ENCODE measurements around the gene PCYT2.

The PCYT2 gene

GRCh38 chr17:81942167-81942553 is 31.0 kb upstream of the PCYT2 start:
- DNase-seq (ENCODE audit: low read depth): no peak

DNA sequence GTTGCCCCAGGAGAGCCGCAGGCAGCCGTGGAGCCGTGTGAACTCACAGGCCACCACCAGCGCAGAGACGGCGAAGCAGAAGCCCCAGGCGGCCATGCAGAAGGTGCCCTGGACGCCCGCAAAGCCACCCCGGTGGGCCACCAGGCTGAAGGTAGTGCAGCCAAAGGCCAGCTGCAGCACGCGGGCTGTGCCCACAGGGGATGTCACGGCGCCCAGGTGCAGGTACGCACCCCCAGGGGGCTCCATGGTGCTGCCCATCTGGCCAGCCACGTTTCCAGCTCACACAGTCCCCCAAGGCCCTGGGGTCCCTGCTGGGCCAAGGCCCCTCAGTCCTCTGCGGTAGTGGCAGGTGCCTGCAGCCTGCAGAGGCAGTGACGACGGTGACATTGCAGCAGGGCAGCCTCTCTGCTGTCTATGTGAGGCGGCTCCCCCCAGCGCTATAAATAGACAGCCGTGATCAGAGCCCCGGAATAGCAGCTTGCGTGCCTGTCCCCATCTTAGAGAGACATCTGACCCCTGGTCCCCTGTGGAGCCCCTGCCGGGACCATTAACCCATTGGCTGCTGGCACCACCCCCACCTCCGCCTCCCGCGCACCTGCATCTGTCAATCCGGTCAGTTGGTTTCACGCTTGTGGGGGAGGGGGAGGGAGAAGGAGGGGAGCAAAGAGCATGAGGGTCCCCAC is 30.4 kb upstream of the PCYT2 start:
- DNase-seq (ENCODE audit: low read depth): no peak

GRCh38 chr17:81940538-81941483 is 29.6 kb upstream of the PCYT2 start:
- no peak for DNase-seq (ENCODE audit: low read depth)

- DNase-seq (ENCODE audit: low read depth): no peak
These were observed 28.7 kb upstream of the PCYT2 start for GRCh38 chr17:81939881-81940385.

GRCh38 chr17:81939218-81939617 is 28.0 kb upstream of the PCYT2 start:
- no peak for DNase-seq (ENCODE audit: low read depth)

DNA sequence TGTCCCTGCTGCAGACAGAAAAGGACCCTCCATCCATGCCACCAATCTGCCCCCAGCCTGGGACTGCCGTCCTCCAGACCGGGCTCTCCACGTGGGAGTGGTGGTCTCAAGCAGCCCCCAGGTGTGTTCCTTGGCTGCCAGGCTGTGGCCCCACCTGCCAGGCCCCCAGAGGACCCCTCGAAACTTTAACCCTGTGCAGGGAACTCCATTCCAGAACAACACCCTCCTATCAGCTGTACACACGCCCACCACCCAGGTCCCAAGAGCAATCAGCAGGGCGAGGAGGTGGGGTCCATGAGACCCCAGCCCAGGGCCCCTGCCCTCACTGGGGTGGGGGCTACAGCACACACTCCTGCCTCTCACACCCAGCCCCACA is 24.5 kb upstream of the PCYT2 start:
- no peak for DNase-seq (ENCODE audit: low read depth)

DNA sequence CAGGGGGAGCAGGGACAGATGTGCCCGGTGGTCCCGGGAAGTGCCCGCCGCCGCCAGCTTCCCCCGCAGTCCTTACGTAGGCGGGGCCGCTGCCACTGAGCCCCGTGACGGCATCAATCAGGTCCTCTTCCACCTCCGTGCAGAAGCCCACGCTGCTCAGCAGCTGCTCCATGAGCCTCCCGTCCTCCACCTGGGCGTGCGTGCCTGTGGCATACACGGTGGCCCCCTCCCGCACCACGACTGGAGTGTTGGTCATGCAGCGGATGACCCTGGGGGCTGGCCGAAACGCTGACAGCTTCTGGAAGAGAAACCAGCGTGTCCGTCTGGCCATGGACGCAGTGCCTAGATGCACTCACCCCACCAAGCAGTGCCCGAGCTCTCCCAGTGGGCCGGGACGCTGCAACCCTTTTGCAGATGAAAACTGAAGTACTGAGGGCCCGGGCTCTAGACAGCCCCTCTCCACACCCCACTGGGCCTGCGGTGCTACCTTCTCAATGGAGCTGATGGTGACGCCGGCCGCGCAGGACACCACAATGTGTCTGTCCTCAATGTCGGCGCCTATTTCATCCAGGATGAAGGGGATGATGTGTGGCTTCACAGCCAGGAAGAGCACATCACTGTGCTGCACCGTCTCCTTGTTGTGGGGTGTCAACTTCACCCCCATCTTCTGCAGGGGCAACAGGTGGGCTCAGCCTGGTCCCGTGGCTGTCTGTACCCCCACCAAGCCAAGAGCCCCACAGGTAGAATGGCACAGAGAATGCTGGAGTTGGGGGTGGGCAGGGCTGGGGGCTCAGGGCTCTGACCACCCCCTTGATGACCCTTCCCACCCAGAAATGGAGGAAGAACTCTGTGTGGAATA is 23.9 kb upstream of the PCYT2 start:
- no peak for DNase-seq (ENCODE audit: low read depth)

DNA sequence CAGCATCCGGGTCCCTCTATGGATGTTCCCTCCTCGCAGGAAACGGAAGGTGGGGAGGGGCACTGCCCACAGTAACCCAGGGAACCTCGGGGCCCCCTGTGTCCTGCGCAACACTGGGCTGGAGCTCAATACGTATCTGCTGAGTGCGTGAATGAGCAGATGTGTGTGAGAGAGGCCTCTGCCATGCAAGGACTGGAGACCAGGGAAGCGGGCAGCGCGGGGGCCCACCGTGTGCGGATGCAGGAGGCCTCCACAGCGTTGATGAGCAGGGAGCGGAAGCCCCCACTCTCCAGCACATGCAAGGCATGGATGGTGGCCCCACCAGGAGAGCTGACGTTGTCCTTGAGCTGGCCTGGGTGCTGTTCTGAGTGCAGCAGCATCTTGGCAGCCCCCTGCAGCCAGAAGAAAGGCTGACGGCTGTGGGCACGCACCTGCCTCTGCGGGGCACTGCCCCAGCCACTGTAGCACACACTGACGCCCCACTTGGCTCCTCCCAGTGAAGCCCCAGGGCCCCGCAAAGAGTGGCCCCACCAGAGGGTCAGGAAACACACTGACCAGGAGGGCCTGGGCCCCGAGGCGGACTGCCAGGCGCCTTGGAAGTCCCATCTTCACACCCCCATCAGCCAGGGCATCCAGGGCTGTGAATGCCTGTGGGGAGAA is 23.0 kb upstream of the PCYT2 start:
- DNase-seq (ENCODE audit: low read depth): no peak

GRCh38 chr17:81933178-81933699 is 22.0 kb upstream of the PCYT2 start:
- no peak for DNase-seq (ENCODE audit: low read depth)

DNA sequence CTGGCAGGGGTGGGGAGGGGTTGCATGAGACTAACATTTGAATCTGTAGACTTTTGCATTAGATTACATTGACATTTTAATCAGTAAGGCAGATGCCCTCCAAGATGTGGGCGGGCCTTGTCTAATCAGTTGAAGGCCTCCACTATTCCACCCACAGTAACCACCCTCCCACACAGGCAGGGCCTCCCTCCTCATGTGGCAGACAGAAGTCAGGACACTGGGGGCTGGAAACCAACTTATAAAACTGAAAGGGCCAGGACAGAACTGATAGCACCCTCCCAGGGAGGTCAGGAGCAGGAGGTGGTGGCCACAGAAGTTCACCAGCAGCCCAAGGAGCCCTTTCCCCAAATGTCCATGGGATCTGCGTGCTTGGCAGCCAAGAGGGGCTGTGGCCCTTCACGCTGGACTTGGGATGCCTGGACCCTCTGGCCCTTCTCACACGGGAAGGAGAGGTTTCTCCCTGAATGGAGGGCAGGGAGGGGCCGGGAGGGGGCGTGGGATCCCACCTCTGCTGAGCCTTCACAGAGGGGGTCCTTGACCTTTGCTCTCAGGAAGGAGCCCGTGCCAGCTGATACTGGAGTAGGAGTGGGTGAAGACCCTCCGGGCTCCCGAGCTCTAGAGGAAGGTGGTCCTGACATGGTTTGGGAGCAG is 21.3 kb upstream of the PCYT2 start:
- no peak for DNase-seq (ENCODE audit: low read depth)

DNA sequence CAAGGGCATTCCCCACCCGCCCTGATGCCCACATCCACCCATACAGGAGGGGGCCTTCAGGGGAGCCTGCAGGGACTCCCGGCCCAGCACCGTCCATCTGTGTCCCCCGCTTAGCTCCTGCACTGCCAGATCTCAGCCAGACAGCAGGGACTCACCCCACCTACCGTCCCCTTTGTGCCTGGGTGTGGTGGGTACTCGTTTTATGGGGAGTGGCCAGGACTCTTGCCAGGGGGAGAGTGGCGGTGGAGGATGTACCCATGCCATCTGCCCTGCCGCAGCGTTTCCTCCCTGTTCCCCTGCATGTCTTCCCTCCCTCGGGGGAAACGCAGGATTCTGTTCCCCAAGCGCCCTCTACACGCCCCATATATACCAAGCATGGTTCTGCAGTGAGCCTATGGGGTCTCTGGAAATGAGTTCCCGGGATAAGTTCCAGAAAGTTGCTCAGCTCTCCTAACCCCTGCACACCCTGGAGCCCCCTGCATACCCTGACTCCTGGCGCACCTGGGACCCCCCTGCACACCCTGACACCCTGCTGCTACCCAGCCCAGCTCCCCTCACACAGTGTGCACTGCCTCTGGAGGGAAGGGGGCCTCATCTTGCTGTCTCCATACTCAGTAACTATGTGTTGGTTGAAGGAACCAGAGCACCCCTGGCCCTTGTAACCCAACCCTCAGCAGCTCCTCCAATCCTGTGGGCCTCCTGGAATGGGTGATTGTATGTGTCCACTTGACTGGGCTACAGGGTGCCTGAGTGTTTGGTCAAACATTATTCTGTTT is 20.5 kb upstream of the PCYT2 start:
- no peak for DNase-seq (ENCODE audit: low read depth)

GRCh38 chr17:81931189-81931556 is 20.0 kb upstream of the PCYT2 start:
- DNase-seq (ENCODE audit: low read depth): no peak

DNA sequence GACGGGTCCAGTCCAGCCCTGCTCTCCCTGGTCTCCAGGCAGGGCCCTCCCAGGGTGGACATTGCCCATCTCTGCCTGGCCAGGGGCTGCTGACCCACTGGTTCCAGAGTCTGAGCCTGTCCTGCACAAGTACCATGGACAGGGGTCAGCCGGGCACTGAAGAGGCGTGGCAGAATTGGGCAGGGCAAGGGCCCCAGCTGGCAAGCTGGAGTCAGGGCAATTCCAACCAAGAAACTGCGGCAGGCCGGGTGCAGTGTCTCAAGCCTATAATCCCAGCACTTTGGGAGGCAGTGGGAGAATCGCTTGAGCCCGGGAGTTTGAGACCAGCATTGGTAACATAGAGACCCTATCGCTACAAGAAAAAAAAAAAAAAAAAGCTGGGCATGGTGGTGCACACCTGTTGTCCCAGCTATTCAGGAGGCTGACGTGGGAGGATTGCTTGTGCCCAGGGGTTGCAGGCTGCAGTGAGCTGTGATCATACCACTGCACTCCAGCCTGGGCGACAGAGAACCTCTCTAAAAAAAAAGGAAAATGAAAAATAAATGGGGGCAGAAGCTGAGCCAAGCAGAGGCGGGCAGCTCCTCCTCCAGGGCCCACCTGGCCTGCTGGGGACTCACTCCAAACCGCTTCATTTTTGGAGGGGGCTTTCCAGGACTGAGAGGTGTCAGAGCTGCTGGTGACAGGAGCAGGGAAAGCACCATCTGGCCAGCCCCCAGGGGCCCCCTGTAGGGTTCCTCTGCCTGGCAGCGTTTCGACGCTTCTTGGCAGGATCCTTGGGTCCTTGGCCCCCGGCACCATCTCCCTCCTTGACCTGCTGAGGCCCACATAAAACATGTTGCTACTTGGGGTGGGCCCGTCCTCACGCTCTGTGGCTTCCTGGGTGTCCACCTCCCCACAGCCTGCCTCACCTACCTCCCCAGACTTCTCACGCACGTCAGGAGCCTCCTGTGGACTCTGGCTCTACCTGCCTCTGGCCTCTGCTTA is 19.2 kb upstream of the PCYT2 start:
- no peak for DNase-seq (ENCODE audit: low read depth)

DNA sequence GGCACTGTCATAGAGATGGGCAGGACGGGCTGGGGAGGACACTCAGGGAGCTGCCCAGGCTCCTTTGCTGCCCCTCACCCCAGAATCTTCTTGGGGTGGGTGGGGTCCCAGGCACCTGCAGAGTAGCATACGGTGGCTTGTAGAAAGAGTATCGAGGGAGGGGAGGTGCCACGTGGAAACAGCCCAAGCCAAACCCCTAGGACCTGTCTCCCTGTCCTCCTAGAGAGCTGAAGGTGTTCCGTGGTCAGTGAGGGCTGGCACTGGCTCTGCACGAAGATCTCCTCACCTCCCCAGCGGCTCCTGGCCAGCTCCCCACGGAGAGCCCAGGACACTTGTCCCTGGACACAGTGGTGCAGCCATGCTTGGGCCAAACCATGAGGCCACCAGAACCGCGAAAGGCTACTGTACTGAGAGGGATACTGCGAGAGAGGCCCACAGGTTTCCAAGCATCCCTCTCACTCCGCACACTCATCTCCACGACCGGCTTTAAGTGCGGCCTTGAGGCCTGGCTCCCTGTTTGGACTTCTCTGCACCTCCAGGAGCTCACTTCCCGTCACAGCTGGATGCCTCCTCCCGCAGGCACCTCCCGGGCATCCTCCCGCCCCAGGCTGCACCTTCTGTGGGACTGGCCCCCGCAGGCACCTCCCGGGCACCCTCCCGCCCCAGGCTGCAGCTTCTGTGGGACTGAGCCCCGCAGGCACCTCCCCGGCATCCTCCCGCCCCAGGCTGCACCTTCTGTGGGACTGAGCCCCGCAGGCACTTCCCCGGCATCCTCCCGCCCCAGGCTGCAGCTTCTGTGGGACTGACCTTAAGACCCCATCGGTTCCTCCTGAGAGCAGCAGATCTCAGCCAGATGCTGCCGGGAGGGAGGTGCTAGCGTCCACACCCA is 18.3 kb upstream of the PCYT2 start:
- no peak for DNase-seq (ENCODE audit: low read depth)

DNA sequence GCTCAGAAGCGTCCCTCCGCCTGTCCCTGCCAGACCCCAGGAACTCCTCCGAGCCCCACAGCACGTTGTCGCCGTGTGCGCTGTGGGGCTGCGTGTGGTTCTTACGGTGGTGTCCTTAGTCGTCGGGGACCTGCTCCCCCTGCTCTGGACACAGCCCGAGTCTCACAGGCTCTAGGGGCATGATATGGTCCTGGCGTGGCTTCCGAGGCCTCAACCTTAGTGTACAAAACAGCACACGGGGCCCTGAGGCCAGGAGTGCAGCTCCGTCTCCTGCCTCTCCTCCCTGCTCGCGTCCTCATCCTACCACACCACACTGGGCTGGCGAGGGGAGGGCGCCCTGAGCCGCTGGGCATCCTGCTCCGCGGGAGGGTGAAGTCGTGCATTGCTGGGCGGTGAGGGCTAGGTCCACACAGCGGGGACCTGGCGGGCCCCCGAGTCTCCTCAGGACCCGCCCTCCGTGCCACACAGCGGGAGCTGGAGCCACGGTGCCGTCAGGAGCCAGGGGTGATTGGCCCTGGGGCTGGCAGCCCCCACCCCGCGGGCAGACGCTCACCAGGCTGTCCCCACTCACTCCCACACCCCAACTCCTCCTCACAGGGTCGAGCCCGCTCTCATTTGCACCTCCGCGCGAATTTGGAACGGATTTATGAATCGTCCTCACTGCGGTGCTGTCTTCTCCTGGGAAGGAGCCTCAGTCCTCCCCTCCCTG is 17.5 kb upstream of the PCYT2 start:
- no peak for DNase-seq (ENCODE audit: low read depth)

- DNase-seq (ENCODE audit: low read depth): peak; percentile 87
These were observed 16.7 kb upstream of the PCYT2 start, which contains the start of gene MAFG for GRCh38 chr17:81927653-81928543. MAFG (minus strand) TSS chr17:81927735; CDS start chr17:81923185, 4,550 bp downstream.
